Measurements from ENCODE around the gene FAHD2A.
"Not testable (repeated sequence)": the region's sequence is repeated elsewhere in the genome, so short reads cannot be mapped to it uniquely, and the experiment has no call there.

Gene FAHD2A

DNA sequence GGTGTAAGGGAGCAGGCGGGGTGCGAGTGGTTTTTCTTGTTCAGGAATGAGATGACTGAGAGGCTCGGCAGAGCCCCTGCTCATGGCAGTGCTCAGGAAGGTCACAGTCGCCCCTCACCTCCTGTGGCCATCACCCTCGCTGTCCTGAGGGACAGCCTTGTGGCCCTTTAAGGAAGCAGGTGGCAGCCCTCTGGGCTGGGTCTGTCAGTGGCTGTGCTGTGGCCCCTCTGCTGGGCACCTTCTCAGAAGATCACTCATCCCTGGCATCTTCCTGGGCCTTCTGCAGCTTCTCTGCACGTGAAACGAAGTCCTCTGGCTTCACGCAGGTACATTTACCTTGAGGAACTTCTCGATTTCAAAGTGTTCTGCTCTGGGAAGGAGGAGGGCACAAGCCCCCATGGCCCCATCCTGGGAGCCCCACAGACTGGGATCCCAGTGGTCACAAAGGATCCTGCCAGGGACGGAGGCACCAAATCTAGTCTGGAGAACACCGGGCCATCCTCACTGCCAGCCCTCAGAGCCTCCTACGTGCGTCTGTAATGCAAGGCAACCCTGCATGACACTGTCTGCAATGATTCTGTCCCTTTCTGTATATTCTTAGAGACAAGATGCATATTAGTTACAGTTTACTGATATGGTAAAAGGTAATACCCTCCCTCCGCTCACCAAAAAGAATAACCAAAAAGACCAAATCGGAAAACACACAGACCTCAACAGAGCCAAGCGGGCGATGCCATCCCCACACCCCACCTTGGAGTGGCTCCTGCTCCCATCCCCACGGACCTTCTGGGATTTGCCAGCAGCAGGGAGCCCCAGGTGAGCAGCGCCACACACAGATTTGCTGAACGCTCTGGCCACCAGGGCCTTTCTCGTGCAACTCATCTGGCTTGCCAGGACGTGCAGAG lies 25.9 kb upstream of the FAHD2A start:
- DNase-seq (ENCODE audit: low read depth), result no peak

DNA sequence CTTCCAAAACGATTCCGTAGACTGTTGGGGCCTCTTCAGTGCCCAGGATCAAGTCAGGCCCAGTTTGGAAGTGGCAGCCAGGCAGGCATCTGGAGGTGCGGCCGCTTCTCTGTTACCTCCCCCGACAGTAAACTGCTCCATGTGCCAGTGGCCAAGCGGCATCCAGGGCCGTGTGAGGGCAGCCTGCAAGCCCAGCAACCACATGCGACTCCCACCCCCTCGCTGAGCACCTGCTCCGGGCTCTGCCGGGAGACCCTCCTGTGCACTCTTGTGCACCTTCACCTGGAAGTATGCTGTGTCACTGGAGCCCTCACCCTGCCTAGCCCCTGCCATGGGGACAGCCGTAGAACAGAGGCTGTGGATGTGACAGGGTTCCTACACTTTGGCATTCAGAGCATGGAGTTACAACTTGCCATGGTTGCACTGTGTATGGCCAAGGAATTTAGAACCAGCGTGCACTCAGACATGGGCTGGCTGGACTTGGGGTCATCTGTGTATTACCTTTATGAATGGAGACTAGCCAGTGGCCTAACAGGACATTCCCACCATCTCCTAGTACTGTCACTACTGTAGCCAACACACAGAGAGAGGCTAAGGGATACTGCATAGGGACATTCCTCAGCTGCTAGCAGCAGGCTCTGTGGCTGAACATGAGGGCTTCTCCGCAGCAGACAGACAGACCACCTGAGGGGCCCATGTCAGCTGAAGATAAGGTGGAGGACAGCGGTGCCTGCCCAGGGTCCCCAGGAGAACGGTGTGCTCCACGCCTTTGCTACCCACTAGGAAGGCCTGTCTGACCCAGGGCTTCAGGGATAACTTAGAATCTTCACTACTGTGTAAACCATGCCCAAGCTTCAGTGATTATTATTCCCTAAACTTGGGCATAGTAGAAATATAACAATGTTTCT lies 25.0 kb upstream of the FAHD2A start:
- no peak for DNase-seq (ENCODE audit: low read depth)

DNA sequence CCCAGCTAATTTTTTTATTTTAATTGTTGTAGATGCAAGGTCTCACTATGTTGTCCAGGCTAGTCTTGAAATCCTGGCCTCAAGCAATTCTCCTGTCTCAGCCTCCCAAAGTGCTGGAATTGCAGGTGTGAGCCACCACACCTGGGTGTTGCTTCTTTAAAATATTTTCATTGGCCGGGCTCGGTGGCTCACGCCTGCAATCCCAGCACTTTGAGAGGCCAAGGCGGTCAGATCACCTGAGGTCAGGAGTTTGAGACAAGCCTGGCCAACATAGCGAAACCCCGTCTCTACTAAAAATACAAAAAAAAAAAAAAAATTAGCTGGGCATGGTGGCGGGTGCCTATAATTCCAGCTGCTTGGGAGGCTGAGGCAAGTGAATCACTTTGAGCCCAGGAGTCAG lies 24.2 kb upstream of the FAHD2A start:
- not testable (repeated sequence) for DNase-seq (ENCODE audit: low read depth)

DNA sequence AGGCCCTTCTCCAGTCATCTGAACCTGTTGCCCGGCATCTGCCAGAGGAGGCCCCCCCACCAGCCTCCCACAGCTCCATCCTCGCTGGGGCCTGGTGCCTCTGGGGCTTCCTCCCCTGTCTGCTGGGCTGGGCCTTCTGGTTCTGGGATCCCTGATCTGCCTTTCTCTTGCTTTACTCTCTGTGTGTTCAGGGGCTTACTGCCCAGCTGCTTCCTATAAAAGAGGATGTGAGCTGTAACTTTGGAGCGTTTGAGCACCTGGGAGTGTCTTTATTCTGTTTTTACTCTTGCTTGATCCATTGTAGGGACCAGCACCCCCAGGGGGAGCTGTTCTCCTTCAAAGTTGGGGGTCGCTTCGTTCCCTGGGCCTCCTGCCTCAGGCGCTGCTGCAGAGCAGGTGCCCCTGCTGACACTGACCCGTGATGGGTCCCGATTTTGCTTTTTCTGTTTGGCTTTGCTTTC lies 23.1 kb upstream of the FAHD2A start:
- no peak for DNase-seq (ENCODE audit: low read depth)

DNA sequence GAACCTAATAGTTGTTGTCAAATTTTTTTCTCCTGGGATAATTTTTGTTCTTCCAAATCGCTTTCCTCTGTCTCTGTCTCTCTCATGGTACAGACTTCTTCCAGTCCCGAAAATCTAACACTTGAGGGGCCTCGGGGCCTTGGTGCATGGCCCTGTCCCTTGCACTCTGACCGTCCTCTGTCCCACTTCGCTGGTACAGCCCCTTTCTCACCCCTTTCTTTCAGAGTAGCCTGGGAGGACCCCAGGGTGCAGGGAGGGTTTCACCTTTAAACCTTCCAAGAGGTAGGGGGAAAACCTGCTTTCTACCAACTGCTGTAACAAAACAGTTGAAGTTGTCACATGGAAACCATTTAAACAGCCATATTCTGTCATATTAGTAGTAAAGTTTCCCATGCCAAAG lies 22.2 kb upstream of the FAHD2A start:
- no peak for DNase-seq (ENCODE audit: low read depth)

DNA sequence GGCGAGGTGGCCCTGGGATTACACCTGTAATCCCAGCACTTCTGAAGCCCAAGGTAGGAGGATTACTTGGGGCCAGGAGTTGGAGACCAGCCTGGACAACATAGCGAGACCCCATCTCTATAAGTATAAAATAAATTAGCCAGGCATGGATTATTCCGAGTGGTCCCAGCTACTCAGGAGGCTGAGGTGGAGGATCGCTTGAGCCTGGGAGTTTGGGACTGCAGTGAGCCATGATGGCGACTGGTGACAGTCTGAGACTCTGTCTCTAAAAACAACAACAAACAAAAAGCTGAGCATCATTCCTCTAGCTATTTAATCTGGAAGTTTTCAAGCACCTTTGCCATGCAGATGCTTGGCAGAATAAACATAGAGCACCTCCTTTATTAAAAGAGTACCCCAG lies 21.8 kb upstream of the FAHD2A start:
- no peak for DNase-seq (ENCODE audit: low read depth)

DNA sequence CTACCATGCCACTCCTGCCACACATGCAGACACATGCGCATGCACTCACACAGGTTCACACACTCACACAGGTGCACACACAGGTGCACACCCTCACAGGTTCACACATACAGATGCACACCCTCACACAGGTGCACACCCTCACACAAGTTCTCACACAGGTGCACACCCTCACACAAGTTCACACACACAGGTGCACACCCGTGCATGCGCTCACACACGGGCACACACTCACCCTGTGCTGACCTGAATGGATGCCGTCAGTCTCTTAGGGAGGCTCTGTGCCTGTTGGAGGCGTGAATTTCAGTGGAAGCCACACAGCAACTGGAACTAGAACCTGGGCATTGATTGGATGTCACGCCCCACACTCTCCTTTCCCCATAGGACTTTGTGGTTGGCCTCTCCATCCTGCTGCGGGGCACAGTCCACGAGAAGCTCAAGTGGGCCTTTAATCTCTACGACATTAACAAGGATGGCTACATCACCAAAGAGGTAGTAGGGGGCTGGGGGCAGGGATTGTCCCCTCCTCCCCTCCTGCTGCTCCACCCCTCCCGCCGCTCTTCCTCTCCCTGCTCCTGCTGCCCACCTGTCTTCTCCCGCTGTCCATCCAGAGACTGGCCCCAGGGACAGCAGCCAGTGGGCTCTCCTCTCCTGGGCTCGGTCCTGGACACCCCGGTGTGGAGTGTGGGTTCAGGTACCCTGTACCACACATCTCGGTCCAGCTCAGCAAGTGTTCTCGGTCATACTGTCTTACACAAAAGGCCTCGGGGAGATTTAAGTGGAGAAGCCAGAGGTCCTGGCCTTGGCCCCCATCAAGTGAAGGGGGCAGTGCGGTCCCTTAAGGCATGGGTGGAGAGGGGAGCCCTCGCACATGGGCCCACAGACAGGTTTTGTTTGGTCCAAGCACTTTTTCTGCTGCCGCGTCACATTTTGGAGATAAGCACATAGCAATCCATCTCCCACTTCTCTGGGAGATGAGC lies 21.0 kb upstream of the FAHD2A start:
- no peak for DNase-seq (ENCODE audit: low read depth)

DNA sequence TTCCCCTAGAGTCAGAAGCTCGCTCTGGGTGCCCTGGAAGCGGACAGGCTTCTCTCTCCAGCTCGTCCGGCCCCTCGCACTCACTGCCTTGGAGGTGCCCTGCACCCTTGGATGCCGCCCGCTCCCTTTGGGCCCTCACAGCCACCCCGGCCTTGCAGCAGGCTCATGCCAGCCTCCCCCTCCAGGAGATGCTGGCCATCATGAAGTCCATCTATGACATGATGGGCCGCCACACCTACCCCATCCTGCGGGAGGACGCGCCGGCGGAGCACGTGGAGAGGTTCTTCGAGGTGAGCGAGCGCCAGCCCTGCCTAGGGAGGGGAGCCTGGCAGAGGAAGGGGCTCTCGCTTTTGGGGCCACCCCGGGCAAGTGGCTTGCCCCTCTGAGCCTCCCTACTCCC lies 20.3 kb upstream of the FAHD2A start:
- no peak for DNase-seq (ENCODE audit: low read depth)

DNA sequence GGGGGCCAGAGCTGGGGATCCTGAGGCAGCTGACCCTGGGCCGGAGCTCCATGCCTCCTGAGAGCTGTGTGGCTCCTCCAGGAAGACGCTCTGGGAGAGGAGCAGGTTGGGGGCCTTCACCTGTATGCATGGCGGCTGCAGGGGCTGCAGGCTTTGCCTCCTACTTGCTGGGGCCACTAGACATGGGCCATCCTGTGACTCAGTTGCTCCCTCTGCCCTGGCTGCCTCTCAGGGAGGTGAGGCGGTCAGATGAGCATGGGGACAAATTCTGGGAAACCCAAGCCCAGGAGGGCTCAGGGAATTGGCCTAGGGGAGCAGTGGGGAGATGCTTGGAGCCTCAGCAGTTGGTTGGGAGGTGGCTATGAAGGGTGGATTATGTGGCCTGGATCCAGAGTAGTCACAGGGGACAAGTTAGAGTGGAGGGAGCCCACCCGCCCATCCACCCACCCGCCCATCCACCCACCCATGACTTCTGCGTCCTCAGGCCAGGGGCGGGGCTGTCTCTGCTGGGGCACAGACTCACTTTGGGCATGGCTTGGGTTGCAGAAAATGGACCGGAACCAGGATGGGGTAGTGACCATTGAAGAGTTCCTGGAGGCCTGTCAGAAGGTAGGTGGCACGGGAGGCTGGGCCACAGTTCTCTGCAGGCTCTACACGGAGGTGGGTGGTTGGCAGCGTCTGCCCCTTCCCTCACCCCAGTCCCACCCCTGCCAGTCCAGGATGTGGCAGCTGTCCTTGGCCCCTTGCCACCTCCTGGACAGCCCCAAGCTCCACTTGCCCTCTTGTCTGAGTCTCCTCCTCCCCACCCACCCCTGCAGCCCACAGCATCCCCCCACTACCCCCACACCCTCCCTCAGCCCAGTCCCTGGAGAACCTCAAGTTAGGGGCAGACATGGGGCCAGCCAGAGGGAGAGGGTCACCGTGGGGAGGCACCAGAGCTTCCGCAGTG lies 19.5 kb upstream of the FAHD2A start:
- DNase-seq (ENCODE audit: low read depth), result no peak

DNA sequence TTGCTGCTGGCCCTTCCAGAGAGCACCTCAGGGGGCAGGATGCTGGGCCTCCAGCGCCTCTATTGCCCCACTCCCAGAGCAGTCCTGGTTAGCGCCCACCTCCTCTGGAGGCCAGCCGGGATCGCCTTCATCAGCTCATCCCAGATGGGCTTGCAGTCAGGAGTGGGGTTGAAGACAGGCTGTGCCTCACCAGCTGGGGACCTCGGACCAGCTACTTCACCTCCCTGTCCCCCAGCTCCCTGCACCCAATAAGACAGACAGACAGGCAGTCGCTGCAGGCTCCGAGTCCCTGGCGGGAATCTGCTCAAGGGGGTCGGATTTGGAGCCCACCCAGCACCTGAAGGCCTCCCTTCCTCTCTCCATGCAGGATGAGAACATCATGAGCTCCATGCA lies 18.9 kb upstream of the FAHD2A start:
- DNase-seq (ENCODE audit: low read depth), result no peak

DNA sequence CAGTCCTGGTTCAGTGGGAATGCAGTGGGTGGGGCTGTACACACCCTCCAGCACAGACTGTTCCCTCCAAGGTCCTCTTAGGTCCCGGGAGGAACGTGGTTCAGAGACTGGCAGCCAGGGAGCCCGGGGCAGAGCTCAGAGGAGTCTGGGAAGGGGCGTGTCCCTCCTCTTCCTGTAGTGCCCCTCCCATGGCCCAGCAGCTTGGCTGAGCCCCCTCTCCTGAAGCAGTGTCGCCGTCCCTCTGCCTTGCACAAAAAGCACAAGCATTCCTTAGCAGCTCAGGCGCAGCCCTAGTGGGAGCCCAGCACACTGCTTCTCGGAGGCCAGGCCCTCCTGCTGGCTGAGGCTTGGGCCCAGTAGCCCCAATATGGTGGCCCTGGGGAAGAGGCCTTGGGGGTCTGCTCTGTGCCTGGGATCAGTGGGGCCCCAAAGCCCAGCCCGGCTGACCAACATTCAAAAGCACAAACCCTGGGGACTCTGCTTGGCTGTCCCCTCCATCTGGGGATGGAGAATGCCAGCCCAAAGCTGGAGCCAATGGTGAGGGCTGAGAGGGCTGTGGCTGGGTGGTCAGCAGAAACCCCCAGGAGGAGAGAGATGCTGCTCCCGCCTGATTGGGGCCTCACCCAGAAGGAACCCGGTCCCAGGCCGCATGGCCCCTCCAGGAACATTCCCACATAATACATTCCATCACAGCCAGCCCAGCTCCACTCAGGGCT lies 17.5 kb upstream of the FAHD2A start:
- DNase-seq (ENCODE audit: low read depth), result no peak

DNA sequence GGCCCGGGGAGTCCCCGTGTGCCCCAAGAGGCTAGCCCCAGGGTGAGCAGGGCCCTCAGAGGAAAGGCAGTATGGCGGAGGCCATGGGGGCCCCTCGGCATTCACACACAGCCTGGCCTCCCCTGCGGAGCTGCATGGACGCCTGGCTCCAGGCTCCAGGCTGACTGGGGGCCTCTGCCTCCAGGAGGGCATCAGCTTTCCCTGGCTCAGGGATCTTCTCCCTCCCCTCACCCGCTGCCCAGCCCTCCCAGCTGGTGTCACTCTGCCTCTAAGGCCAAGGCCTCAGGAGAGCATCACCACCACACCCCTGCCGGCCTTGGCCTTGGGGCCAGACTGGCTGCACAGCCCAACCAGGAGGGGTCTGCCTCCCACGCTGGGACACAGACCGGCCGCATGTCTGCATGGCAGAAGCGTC lies 16.9 kb upstream of the FAHD2A start:
- DNase-seq (ENCODE audit: low read depth), result no peak

DNA sequence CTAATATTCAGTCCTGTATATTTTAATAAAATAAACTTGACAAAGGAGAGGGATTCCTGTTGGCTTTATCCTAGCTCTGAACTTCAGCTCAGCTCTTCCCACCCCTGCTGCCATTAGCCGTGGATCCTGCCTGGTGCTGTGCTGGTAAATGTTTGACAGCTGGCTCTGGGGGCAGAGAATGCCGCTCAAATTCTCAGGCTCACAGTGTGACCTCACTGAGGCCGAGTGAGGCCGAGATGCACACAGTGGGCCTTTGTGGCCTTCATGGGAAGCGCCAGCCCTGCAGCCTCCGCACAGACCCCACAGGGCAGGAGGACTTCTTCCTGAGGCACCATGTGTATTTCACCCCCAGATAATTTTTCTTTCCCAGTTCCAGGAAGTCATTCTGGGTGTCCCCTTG lies 16.5 kb upstream of the FAHD2A start:
- DNase-seq (ENCODE audit: low read depth), result no peak

DNA sequence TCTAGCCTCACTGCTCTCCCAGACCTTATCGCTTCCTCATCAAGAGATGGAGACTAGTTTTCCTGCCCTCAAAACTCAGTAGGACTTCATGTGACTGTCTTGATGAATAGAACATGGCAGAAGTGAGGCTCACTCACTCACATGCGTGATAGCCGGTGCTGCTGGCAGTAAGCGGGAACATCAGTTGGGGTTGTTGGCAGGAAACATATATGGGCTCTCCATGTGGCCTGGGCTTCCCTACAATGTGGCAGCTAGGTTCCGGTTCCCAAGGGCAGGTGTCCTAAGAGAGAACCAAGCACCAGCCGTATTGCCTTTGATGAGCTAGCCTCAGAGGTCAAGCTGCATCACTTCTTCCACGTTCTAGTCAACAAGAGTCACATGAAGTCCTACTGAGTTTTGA lies 15.2 kb upstream of the FAHD2A start:
- no peak for DNase-seq (ENCODE audit: low read depth)

DNA sequence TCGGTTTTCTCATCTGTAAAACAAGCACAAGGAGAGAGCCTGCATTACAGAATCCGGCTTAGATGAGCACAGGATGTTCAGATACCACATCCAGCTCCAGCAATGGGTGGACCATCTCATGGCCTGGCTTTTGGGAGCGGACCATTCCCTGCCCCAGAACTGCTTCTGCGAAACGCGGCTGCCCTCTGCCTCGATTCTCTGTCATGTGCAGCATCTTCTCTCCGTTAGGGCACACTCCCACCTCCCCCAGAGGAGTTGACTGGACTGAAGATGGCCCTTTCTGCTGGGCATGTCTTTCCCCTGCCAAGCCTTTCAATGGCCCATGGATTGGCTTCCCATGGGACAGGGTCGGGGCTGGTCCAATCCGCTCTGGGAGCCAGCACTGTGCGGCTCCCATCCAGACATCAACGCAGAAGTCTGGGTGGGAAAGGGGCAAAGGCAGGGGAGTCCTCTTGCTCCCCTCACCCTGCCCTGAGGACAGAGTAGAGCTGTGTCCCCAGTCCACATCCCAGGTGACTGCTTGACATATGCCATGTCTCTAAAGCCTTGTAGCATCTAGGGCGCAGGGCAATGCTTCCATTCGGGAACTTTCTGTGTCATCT lies 14.3 kb upstream of the FAHD2A start:
- DNase-seq (ENCODE audit: low read depth), result no peak

DNA sequence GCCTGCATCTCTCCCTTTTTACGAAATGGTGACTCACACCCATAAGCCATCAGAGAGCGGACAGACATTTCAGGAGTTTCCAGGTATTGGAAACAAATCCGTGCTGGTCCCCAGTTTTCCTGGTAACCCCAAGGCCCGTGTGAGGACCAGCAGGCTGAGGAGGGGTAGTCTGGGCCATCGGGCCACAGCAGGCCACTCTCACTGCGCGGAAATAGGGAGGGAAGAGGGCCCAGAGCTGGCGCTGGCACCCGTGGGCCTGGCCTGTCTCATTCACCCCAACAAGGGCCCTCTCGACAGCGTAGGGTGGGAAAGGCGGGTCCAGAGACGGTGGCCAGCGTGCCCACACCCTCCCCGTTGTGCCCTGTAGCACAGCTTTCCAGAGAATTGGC lies 13.7 kb upstream of the FAHD2A start:
- DNase-seq (ENCODE audit: low read depth), result no peak

DNA sequence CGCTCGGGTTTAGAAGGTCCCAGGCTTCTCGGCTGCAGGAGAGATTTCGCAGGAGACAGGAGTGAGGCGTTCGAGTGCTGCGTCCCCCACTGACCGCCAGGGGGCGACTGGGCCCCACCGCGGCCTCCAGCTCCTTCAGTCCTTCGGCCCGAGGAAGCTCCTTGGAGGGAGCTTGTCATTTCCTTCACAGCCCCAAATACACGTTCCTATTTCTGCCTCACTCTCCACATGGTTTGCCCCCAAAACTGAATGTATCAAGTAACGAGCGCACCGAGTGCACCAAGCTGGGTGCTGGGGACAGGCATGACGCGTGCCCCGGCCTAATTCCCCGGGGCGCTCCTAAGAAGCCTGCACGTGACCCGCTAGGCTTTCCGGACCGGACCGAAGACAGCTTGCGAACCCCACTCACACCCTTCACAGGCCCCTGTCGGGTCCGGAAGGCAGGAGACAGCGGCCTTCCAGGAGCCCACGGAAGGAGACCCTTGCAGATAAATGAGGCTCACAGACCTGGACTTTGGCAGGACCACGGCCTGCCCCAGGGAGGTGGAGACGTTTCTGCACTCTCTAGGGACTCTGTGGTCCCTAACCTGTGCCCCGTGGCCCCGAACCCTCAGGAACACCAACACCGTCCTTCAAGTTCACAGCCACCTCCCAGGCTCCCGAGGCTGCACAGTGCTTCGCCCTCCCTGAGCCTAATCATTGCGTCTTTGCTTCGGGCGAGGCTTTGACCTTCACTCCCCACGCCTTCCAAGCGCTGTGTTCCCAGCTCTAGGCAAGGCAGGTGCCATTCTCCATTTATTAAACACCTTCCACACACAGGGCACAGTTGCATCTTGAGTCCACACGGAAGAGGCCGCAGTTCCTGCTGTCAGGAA lies 13.0 kb upstream of the FAHD2A start:
- peak; percentile 7 for DNase-seq (ENCODE audit: low read depth)

DNA sequence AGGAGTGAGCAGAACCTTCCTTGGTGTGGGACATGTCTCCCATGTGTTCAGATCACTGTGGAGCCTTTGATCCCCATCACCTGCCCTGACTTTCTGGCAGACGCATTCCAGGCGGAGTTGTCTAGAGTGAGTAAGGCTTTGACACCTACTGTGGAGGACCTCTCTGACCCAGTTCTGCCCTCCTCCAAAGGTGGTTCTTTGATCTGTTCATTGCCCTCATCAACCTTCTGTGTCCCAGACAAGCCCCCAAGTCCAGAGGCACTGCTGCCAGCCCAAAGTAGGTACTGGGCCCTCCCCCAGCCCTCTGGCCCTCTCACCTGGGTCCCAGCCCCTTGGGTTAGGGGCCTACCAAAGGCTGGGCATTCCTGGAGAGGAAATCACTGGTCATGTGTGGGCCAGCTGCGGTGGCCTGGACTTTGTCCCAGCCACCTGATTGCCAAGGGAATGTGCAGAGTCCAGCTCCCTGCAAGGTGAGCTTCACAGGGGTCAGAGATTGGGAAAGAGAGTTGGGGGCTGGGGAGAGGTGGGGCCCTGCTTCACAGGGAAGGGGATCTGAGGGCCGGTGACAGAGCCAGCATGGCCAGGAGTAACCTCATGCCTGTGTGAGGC lies 12.1 kb upstream of the FAHD2A start:
- no peak for DNase-seq (ENCODE audit: low read depth)
